Stimulated activated CD8-positive, alpha-beta memory T cell treated with anti-CD3 and anti-CD28 coated beads, Interleukin-12 subunit alpha, Interleukin-12 subunit beta, amount 100 ng/mL, for 24 hours (primary cell): Measurements from ENCODE around the gene CDKN2B-AS1.

Experiments used
- DNase-seq: peaks from one replicate; pipeline ENCODE4 v3.0.0-alpha.2; 2020; ENCODE audit errors: extremely low read depth

Gene CDKN2B-AS1

GRCh38 chr9:22117511-22118384 is 123.2 kb downstream of the CDKN2B-AS1 start:
- DNase-seq, result no peak

- DNase-seq, result no peak
Measured at GRCh38 chr9:22118810-22119521, 124.4 kb downstream of the CDKN2B-AS1 start.

- no peak for DNase-seq
Measured at GRCh38 chr9:22119522-22120158, 125.0 kb downstream of the CDKN2B-AS1 start.

DNA sequence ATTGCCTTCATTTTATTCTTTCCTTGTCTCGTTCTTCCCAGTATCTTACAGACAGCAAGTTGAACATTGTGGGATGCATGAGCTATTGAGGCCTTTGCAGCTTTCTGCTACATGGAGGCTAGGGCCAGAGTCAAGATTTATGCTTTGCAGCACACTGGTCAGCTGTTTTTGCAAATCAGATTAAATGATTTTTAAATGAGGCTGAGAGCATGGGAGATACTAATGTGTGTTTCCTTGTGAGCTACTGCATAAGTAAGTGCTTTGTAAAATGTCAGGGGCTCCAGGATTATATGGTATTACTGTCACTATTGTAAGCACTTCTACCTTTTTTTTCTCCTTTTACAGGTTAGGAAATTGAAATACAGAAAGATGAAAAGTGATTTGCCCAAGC is 125.6 kb downstream of the CDKN2B-AS1 start:
- DNase-seq, result no peak

DNA sequence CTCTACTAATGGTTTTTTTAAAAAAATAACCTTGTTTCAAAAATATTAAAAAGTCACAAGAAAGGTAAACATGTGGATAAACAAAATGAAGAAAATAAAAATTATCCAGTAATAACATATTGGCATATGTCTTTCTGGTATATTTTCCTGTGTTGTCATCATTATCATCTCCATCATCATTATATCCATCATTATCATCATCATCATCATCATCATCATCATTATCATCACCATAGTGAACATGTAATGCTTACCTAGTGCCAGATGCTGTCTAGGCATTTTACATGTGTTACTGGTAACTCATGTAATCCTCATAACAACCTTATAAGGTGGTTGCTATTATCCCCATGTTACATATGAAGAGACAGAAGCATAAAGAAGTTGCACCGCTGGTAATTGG is 126.0 kb downstream of the CDKN2B-AS1 start:
- DNase-seq, result no peak

- DNase-seq, result no peak
Measured at GRCh38 chr9:22124263-22125011, 129.8 kb downstream of the CDKN2B-AS1 start.

- DNase-seq, result no peak
Measured at GRCh38 chr9:22129133-22129532, 134.5 kb downstream of the CDKN2B-AS1 start.

DNA sequence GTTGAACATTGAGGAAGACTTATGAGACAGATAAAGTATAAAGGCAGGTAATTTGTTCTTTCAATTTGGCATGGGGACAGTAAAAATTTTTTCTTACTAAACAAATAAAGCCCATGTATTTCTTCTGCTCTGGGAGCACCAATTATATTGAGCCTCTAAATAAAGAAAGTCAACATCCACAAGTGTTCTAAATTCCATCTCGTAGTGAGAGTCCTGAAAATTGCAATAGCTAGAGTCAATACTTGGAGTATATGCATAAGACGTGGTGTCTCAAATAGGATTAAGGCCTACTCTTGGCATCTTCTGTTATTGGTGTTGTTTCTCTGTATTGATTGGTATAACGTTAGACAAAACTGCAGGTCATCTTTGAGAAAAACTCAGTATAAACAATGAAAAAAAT is 135.0 kb downstream of the CDKN2B-AS1 start:
- DNase-seq, result no peak

GRCh38 chr9:22131817-22132216 is 137.2 kb downstream of the CDKN2B-AS1 start:
- no peak for DNase-seq

- DNase-seq, result no peak
Measured at GRCh38 chr9:22134390-22134789, 139.8 kb downstream of the CDKN2B-AS1 start.

DNA sequence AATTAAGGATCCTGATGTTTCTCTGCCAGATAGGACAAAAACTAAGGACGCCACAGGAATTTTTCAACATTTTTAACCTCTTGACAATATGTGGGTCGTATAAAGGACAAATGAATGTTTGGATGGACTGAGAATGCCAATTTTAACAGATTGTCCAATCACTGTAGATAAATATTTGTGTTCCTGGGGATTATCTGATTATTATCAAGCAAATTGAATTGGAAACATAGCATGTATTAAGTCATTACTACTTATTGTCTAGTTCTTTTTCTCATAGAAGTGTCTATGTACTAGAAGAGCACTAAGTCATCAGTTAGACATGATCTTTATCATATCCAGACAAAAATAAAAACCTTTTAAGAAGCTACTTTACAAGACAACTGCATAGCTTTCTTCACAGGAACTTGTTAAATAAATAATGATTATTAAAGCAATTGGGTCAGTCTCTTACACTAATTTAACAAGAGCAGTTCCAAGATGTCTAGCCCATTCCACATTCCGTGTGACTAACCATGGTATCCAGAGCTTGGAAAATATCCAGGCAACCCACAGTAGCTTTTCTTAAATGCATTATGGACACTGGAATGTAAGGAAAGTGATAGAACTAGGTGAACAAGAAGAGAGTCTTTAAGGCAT is 142.0 kb downstream of the CDKN2B-AS1 start:
- DNase-seq, result no peak

DNA sequence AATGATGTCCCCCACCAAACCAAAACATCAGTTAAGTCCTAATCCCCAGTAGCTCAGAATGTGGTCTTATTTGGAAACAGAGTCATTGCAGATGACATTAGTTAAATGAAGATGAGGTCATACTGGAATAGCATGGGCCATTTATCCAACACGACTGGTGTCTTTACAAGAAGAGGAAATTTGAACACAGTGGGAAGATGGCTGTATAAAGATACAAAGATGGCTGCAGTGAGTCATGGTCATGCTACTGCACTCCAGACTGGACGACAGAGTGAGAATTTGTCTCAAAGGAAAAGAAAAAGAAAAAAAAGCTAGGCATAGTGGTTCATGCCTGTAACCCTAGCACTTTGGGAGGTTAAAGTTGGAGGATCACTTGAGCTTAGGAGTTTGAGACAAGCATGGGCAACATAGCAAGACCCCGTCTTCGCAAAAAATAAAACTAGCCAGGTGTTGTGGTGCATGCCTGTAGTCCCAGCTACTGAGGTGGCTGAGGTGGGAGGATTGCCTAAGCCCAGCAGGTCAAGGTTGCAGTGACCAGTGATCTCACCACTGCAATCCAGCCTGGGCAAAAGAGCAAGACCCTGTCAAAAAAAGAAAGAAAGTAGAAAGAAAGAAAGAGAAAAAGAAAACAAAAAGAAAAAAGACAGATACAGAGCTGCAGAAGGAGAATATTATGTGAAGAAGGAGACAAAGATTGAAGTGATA is 144.5 kb downstream of the CDKN2B-AS1 start:
- no peak for DNase-seq

DNA sequence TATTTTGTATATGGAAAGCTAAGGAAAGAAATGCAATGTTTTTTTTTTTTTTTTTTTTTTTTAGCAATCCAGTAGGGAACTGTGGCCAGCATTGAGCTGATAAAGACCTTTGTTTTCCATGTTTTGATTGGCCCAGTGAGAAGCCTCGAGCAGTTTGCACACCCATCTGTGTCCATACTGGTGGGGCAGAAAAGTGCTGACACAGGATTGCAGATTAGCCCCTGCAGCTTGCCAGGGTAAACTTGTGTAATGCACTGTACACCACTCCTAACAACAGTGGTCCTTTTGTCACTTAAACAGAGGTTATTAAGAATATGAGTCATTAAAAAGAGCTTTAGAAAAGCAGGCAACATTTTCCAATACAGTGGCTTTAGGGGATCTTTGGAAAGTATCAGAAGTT is 147.3 kb downstream of the CDKN2B-AS1 start:
- no peak for DNase-seq

DNA sequence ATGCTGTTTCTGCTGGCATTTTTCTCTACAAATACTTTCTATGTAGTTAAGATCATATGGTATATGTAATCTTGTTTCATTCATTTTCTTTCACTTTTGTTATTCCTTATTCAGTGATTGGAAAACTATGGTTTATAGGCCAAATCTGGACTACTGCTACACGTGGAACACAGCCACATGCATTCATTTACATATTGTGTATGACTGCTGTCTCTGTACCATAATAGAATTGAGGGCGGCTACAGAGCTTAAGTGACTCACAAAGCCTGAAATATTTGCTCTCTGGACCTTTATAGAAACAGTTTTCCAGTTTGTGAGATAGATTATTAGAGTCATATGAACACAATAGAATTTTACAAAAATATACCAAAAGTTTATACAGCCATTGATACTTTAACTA is 148.1 kb downstream of the CDKN2B-AS1 start:
- no peak for DNase-seq

GRCh38 chr9:22143799-22144625 is 149.4 kb downstream of the CDKN2B-AS1 start:
- no peak for DNase-seq

DNA sequence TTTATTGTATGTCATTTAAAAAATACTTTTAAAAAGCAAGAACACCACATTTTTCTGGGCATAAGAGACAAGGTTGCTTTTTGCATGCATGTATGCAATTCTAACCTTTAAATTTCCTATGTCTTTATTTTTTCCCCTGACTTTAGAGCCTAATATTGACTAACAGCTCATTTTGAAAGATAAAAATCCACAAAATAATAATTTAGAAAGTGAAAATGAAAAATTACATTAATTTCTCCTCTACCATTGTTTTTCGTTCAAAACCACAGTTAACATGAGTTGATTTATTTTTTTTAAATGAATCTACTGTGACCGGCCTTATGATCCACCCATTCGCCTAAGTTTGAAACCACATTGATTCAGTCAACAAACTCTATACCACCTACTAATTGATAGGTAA is 152.0 kb downstream of the CDKN2B-AS1 start:
- no peak for DNase-seq

GRCh38 chr9:22147813-22148527 is 153.4 kb downstream of the CDKN2B-AS1 start:
- no peak for DNase-seq

DNA sequence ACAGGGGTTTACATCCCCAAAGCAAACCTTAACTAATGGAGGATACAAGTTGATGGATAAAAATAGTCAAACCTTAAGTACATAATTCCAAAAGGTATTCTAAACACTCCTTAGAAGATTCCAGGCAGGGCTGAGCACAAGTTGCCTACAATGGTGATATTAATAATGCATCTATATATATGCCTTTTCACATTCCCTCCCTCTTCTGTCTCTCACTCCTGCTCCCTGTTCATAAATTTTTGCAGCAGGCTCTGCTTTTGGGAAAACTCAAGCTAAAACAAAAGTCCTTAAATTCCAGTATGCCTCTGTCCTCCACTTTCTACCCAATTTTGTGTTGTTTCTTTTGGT is 153.9 kb downstream of the CDKN2B-AS1 start:
- no peak for DNase-seq

GRCh38 chr9:22148876-22149637 is 154.5 kb downstream of the CDKN2B-AS1 start:
- DNase-seq, result no peak
